Measurements from ENCODE around the gene SRC.

DNA sequence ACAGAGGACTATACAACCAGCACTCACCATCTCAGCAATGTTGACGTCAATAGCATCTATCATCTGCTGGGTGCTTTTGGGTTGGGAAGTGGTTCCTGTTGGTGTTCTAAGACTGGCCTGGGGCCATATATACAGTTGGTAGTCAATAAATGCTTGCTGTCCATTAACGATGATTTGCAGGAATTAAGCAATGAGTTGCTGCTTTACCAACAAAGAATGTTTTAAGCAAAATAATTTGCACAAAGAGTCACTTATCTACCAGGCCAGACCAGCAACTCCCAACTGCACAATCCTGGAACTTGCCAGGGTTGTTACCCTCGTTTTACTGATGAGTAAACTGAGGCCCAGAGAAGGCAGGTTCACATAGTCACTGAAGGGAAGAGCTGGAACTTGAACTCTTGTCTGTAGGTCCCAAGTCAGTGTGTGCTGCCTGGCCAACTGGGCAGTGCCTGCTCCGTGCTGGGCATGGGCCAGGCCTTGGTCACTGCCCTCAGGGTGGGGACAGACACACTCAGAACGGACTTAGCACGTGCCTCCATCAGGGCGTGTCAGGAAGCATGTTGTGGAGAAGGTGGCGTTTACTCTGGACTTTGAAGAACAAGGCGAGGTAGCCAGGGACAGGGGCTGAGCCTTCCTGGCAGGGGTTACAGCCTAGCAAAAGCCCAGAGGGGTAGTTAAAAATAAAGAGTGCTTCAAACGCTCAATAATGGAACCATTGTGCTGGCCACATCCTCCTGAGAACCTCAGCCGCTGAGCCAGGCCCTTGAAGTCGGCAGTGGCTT lies 2.5 kb upstream of the SRC start:
- TF ChIP-seq, protein P1, sequence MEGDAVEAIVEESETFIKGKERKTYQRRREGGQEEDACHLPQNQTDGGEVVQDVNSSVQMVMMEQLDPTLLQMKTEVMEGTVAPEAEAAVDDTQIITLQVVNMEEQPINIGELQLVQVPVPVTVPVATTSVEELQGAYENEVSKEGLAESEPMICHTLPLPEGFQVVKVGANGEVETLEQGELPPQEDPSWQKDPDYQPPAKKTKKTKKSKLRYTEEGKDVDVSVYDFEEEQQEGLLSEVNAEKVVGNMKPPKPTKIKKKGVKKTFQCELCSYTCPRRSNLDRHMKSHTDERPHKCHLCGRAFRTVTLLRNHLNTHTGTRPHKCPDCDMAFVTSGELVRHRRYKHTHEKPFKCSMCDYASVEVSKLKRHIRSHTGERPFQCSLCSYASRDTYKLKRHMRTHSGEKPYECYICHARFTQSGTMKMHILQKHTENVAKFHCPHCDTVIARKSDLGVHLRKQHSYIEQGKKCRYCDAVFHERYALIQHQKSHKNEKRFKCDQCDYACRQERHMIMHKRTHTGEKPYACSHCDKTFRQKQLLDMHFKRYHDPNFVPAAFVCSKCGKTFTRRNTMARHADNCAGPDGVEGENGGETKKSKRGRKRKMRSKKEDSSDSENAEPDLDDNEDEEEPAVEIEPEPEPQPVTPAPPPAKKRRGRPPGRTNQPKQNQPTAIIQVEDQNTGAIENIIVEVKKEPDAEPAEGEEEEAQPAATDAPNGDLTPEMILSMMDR (IDR thresholded peaks at IDR 0.05) = no peak
- TF ChIP-seq POLR2A (IDR thresholded peaks at IDR 0.05) = no peak

Measured in thyroid gland (tissue), 4 donors.